NT2/D1 (cell line): ENCODE data around the gene COPE.
A peak's percentile ranks its signal among the peaks of the same experiment; 100 is the strongest.
"Not testable (repeated sequence)": the region's sequence is repeated elsewhere in the genome, so short reads cannot be mapped to it uniquely, and the experiment has no call there.

ENCODE experiments used
- DNase-seq: peaks from one replicate; pipeline ENCODE4 v3.0.0-alpha.2; 2011; ENCODE audit warnings: low read depth, low spot score
- H3K27me3 ChIP-seq: 2 replicates; pipeline ENCODE4 v1.6.0; 2011; ENCODE audit warnings: mild to moderate bottlenecking; ENCODE audit not compliant: insufficient read length, insufficient read depth
- H3K36me3 ChIP-seq: 2 replicates; pipeline ENCODE4 v1.6.1; 2011; ENCODE audit warnings: mild to moderate bottlenecking, low read length, mixed read lengths; ENCODE audit not compliant: insufficient read depth, insufficient read length
- H3K4me1 ChIP-seq: 2 replicates; pipeline ENCODE4 v1.5.1; 2011; ENCODE audit not compliant: insufficient read depth, insufficient read length
- H3K4me3 ChIP-seq: 2 replicates; pipeline ENCODE4 v1.5.1; 2011; ENCODE audit warnings: low read depth; ENCODE audit not compliant: insufficient read length
- H3K9ac ChIP-seq: 2 replicates; pipeline ENCODE4 v1.6.0; 2011; ENCODE audit warnings: low read depth; ENCODE audit not compliant: insufficient read length
- H3K9me3 ChIP-seq: 2 replicates; pipeline ENCODE4 v1.5.1; 2011; ENCODE audit warnings: mild to moderate bottlenecking, low read length; ENCODE audit not compliant: insufficient read depth
- SUZ12 ChIP-seq: IDR thresholded peaks from 2 replicates; pipeline ENCODE4 v1.6.1; 2011; ENCODE audit not compliant: insufficient read length, insufficient read depth; ENCODE audit errors: extremely low read depth
- YY1 ChIP-seq: IDR thresholded peaks from 2 replicates; pipeline ENCODE4 v1.6.1; 2011; ENCODE audit not compliant: insufficient read length, insufficient read depth
- ZNF274 ChIP-seq: IDR thresholded peaks from 2 replicates; pipeline ENCODE4 v1.6.1; 2011; ENCODE audit warnings: mild to moderate bottlenecking, low read depth, low read length

The COPE gene

DNA sequence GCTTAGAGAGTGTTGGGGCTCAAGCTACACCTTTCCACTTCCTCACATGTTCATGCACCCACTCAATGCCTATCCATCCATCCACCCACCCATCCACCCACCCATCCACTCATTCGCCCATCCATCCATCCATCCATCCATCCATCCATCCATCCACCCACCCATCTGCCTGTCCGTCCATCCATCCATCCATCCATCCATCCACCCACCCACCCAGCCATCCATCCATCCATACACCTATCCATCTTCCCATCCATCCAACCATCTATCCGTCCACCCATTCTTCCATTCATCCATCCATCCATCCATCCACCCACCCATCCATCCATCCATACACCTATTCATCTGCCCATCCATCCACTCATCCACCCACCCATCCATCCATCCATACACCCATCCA is 34.9 kb upstream of the COPE start:
- Histone ChIP-seq H3K9ac (no peak overlapping the region), H3K4me3 (no peak overlapping the region), H3K4me1 (peaks cover 6% of the 10 kb centered on the region), H3K27me3 (no peaks in the 10 kb centered on the region), H3K36me3 (no peaks in the 10 kb centered on the region), H3K9me3 (no peaks in the 10 kb centered on the region)
- TF ChIP-seq SUZ12 (no peak), ZNF274 (no peak), YY1 (no peak)
- no peak for DNase-seq

DNA sequence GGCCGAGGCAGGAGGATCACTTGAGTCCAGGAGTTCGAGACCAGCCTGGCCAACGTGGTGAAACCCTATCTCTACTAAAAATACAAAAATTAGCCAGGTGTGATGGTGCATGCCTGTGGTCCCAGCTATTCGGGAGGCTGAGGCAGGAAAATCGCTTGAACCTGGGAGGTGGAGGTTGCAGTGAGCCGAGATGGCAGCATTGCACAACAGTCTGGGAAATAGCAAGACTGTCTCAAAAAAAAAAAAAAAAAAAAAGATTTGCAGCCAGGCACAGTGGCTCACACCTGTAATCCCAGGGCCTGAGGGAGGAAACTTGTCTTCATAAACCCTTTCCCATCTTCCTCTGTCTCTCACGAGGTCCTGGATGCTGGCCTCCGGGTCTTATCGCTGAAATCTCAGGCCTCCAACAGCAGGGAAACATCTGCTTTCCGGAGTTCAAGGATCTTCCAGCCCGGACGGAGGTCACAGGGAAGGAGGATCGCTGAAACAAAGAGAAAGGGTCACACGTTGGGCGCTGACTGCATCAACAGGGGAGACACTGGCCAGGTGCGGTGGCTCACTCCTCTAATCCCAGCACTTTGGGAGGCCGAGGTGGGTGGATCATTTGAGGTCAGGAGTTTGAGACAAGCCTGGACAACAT is 33.3 kb upstream of the COPE start:
- not testable (repeated sequence) for H3K9me3 ChIP-seq, H3K36me3 ChIP-seq, H3K4me3 ChIP-seq, DNase-seq, H3K9ac ChIP-seq, H3K27me3 ChIP-seq
- peaks cover 13% of the 10 kb centered on the region for H3K4me1 ChIP-seq

DNA sequence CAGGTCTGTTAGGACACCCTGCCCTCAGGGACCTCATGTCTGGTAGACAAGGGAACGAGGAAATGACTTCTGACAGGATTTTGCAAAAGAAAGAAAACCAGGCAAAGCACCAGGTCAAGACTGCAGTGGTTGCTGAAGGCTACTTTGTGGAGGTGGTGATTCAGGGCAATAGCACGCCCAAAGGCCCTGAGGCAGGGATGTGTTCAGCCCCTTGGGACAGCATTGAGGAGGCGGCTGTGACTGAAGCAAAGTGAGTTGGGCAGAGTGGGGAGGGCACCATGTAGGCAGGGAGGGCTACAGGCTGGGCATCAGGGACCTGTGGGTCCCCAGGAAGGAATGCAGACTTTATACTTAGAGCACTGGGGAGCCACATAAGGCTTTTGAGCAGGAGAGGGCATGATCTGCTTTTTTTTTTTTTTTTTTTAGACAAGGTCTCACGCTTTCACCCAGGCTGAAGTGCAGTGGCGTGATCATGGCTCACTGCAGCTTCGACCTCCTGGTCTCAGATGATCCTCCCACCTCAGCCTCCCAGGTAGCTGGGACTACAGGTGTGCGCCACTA is 32.6 kb upstream of the COPE start:
- Histone ChIP-seq H3K36me3 (no peaks in the 10 kb centered on the region), H3K9ac (no peak overlapping the region), H3K4me3 (no peak overlapping the region), H3K9me3 (no peaks in the 10 kb centered on the region), H3K4me1 (peaks cover 13% of the 10 kb centered on the region), H3K27me3 (no peaks in the 10 kb centered on the region)
- no peak for TF ChIP-seq SUZ12
- TF ChIP-seq YY1: no peak
- TF ChIP-seq ZNF274: no peak
- DNase-seq: no peak

DNA sequence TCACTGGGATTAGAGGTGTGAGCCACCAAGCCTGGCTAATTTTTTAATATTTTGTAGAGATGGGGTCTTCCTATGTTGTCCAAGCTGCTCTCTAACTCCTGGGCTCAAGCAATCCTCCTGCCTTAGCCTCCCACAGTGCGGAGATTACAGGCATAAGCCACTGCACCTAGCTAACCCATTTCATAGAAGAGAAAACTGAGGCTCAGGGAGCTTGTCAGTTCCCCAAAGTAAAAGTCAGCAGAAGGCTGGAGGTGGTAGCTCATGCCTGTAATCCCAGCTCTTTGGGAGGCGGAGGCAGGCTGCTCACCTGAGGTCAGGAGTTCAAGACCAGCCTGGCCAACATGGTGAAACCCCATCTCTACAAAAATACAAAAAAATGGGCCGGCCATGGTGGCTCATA is 30.7 kb upstream of the COPE start:
- no peaks in the 10 kb centered on the region for H3K36me3 ChIP-seq
- no peak overlapping the region for H3K4me3 ChIP-seq
- H3K27me3 ChIP-seq: no peaks in the 10 kb centered on the region
- TF ChIP-seq YY1 (no peak), ZNF274 (no peak), SUZ12 (no peak)
- H3K9ac ChIP-seq: no peak overlapping the region
- H3K9me3 ChIP-seq: no peaks in the 10 kb centered on the region
- DNase-seq: no peak
- peaks cover 13% of the 10 kb centered on the region for H3K4me1 ChIP-seq

DNA sequence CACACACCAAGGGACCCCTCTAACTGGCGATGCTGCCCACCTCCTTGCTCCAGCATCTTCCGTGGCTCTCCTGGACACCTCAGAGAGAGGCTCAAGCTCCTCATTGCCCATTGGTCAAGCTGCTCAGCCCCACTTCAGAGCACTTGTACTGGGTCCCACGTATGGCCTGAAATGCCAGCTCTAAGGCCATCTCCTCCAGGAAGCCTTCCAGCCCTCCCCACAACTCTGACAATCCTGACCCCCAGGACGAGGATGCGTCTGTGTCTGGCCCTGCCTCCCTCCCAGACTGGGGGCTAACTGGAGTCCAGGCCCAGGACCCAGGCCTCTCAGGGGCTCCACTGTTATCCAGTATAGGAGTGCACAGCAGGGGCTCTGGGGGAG is 29.8 kb upstream of the COPE start:
- TF ChIP-seq YY1 (no peak), ZNF274 (no peak), SUZ12 (no peak)
- no peak for DNase-seq
- no peak overlapping the region for H3K4me3 ChIP-seq
- H3K36me3 ChIP-seq: no peaks in the 10 kb centered on the region
- peaks cover 13% of the 10 kb centered on the region for H3K4me1 ChIP-seq
- no peaks in the 10 kb centered on the region for H3K27me3 ChIP-seq
- H3K9ac ChIP-seq: peak overlapping the region; percentile 38
- no peaks in the 10 kb centered on the region for H3K9me3 ChIP-seq

DNA sequence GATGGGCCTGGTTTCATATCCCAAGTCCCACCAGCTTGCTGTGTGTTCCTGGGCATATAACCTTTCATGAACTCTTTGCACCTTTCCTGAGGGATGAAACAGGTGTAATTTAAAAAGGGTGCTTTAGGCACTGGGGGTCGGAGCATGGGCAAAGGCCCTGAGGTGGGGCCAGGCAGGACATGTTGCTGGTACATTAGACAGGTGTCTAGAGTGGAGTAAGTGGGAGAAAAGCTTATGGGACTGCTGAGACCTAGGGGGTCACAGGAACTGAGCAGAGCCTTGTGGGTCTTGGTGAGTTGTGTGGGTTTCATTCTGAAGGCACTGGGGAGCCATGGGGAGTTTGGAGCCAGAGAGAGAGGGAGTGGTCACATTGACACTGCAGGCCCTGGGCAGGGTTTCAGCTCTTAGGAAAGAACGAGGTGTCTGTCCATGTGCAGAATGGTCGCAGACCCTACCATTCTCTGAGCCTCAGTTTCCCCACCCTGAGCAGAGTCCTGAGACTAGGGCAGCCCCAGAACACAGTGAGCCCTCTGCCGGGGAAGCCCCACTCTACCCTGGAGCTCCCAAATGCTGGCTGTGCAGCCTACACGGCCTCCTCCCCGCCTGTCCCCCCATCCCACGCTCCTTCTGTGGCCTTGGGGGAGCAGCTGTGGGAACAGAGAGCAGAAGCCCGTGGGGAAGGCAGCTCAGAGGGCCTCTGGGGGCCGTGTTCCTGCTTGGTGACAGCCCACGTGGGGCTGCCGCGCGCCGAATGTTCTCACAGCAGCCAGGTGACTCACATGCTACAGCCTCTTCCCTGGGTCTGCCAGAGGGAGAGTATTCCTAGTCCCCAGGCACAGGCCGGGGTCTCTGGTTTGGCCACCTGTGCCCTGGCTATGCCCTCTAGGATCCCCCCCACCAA is 29.1 kb upstream of the COPE start:
- Histone ChIP-seq H3K27me3 (no peaks in the 10 kb centered on the region), H3K36me3 (no peaks in the 10 kb centered on the region), H3K4me3 (no peak overlapping the region), H3K9ac (peak overlapping the region; percentile 38), H3K9me3 (no peaks in the 10 kb centered on the region), H3K4me1 (peaks cover 9% of the 10 kb centered on the region)
- DNase-seq: no peak
- TF ChIP-seq YY1: no peak
- TF ChIP-seq ZNF274: no peak
- no peak for TF ChIP-seq SUZ12

DNA sequence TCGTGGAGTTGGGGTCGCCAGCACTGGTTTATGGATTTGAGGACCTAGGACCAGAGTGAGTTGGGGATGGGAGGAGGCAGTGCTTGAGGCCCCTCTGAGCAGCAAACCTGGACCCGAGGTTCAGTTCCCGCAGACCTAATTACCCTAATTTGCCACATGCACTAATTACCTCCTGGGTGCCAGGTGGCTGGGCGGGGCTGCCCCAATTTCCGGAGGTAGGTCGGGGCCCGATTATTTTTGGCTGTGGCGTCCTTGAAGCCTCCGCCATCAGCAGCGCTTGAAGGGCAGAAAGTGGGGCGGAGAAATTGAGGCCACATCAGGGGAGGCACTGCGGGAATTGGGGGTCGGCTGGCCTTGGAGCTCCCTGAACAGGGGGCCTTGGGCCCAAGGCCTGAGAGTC is 27.7 kb upstream of the COPE start:
- Histone ChIP-seq H3K9me3 (no peaks in the 10 kb centered on the region), H3K27me3 (peaks cover 1% of the 10 kb centered on the region), H3K4me1 (peaks cover 10% of the 10 kb centered on the region), H3K36me3 (no peaks in the 10 kb centered on the region), H3K9ac (no peak overlapping the region), H3K4me3 (no peak overlapping the region)
- no peak for TF ChIP-seq YY1
- TF ChIP-seq SUZ12: no peak
- no peak for TF ChIP-seq ZNF274
- DNase-seq: no peak
